Midbrain (tissue), 1 donor: Measurements from ENCODE around the gene MYO7B.

Experiments used
- DNase-seq: peaks from one replicate; lab custom pipeline; 2025; lab: John Stamatoyannopoulos, UW

Gene MYO7B

GRCh38 chr2:127589358-127589757, 53.9 kb downstream of the MYO7B start:
- DNase-seq = no peak

GRCh38 chr2:127589841-127590240, 54.4 kb downstream of the MYO7B start:
- DNase-seq = no peak

GRCh38 chr2:127590386-127591190, 55.1 kb downstream of the MYO7B start:
- DNase-seq = no peak

GRCh38 chr2:127591221-127591923, 55.9 kb downstream of the MYO7B start:
- DNase-seq = peak; percentile 58

- no peak for DNase-seq
These were observed 57.3 kb downstream of the MYO7B start for GRCh38 chr2:127592761-127593227.

- no peak for DNase-seq
These were observed 58.0 kb downstream of the MYO7B start for GRCh38 chr2:127593228-127594115.

- no peak for DNase-seq
These were observed 58.7 kb downstream of the MYO7B start for GRCh38 chr2:127594116-127594591.

- DNase-seq = no peak
These were observed 61.0 kb downstream of the MYO7B start for GRCh38 chr2:127596311-127597045.

GRCh38 chr2:127597046-127597983, 61.8 kb downstream of the MYO7B start:
- DNase-seq = no peak

GRCh38 chr2:127597984-127598380, 62.5 kb downstream of the MYO7B start:
- no peak for DNase-seq

GRCh38 chr2:127598711-127599110, 63.2 kb downstream of the MYO7B start:
- no peak for DNase-seq

GRCh38 chr2:127599211-127599610, 63.7 kb downstream of the MYO7B start:
- no peak for DNase-seq

GRCh38 chr2:127604986-127605385, 69.5 kb downstream of the MYO7B start:
- no peak for DNase-seq

GRCh38 chr2:127605691-127606263, 70.3 kb downstream of the MYO7B start:
- no peak for DNase-seq

- no peak for DNase-seq
These were observed 71.3 kb downstream of the MYO7B start for GRCh38 chr2:127606625-127607398.

GRCh38 chr2:127607399-127607908, 72.0 kb downstream of the MYO7B start:
- no peak for DNase-seq

- no peak for DNase-seq
These were observed 72.9 kb downstream of the MYO7B start for GRCh38 chr2:127608061-127609030.
